Uterus (tissue), 2 donors: ENCODE data around the gene IFITM10.

Experiments used
- CTCF ChIP-seq, 4 experiments: fragments of 200-600 bp in 2 of 4; fragments of 450-650 bp in 2 of 4; sonication (generic) in 2 of 4; IDR thresholded peaks; one replicate each; pipeline ENCODE4 v1.5.1; 2016 to 2019; ENCODE audit warnings: antibody characterized with exemption in 4 of 4, mild to moderate bottlenecking in 2 of 4, moderate library complexity in 1 of 4
- POLR2A ChIP-seq, 2 donors: fragments of 450-650 bp; IDR thresholded peaks; one replicate each; pipeline ENCODE4 v1.6.1; 2016; ENCODE audit warnings: antibody characterized with exemption in 2 of 2, mild to moderate bottlenecking in 1 of 2, moderate library complexity in 1 of 2

- TF ChIP-seq CTCF (IDR thresholded peaks at IDR 0.05) (no peak), POLR2A (IDR thresholded peaks at IDR 0.05) (no peak)
Measured at GRCh38 chr11:1754376-1755150, 4.2 kb upstream of the IFITM10 start.
